AG09309 (cell line): ENCODE data around the gene ATP2C2.

Experiments
- DNase-seq: peaks from one replicate; pipeline ENCODE4 v3.0.0-alpha.2; 2010; ENCODE audit warnings: low read depth
- H3K4me3 ChIP-seq: 2 replicates; pipeline ENCODE4 v1.5.1; 2011; ENCODE audit warnings: mild to moderate bottlenecking, low read depth, low read length, moderate library complexity; ENCODE audit not compliant: control insufficient read depth
- CTCF ChIP-seq: IDR thresholded peaks from 2 replicates; pipeline ENCODE4 v1.5.1; 2011; ENCODE audit warnings: mild to moderate bottlenecking, low read depth, low read length, inconsistent platforms; ENCODE audit not compliant: insufficient read depth, control insufficient read depth; ENCODE audit errors: missing control alignments

ATP2C2 gene

GRCh38 chr16:84462296-84463210 lies 94.2 kb downstream of the ATP2C2 start:
- no peak overlapping the region for H3K4me3 ChIP-seq
- DNase-seq, result no peak
- no peak for TF ChIP-seq CTCF

DNA sequence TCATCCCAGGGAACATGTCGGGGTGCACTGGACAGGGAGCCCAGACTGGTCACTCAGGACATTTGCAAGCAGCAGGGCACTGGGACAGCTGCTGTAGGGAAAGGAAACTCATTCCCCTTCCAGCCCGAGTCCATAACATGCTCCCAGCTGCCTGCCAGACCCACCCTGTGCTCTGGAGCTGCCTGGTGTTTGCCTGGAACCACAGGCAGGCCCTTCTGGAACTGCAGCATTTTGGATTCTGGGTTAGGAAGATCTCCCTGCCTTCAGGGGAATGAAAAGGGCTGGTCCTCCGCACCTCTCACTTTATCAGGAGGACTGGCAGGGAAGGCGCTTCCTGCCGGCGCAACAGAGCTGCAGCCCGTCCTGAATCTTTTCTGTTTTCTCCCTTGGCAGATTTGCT lies 94.9 kb downstream of the ATP2C2 start:
- TF ChIP-seq CTCF, result no peak
- H3K4me3 ChIP-seq, result no peak overlapping the region
- DNase-seq, result no peak

DNA sequence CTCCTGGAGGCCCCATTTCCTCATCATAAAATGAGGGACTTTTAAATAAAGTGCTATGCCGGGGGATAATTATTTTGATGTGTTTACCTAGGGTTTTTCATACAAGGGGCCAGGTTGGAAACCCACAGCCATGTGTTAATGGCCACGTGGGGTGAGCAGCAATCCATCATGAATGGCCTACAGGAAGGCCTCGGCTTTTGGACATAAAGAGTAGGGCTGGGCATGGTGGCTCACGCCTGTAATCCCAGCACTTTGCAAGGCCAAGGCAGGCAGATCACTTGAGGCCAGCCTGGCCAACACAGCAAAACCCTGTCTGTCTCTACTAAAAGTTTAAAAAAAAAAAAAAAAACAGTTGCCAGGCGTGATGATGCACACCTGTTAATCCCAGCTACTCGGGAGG lies 95.8 kb downstream of the ATP2C2 start:
- no peak for TF ChIP-seq CTCF
- no peak for DNase-seq
- no peak overlapping the region for H3K4me3 ChIP-seq

DNA sequence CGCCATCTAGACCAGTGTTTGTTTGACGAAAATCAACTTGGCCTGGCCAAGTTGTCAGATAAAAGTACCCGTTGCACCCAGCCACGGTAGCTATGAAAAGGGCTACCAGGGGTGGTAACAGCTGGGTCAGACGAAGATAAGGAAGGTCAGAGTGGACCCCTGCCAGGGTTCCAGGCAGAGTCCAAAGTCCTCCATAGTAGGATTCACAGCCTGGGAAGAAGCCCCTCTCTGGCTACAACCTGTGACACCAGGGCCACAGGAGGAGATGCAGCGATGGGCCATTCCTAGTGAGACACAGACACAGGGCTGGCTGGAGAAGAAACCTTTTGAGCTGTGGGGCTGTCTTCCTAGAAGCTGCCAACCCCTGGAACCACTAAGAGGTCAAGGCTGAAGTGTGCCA lies 96.8 kb downstream of the ATP2C2 start:
- no peak for TF ChIP-seq CTCF
- no peak overlapping the region for H3K4me3 ChIP-seq
- no peak for DNase-seq

GRCh38 chr16:84466692-84467091 lies 98.4 kb downstream of the ATP2C2 start:
- no peak for DNase-seq
- no peak for TF ChIP-seq CTCF
- H3K4me3 ChIP-seq, result no peak overlapping the region

DNA sequence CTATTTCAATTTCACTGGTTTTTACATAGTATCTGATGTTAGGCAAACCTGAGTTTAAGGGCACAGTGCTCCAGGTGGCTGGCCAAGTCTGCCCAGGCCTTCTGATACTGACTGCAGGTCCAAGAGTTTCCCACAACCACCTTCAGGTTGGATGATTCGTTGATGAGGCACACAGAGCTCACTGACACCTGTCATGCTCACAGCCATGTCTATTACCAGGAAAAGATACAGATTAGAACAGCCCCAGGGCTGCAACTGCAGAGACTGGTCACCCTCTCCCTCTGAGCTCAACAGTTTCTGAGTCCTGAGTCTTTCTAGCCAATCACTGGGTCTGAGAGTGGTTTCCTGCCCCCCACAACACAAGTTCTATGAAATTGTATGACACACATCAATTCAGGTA lies 98.9 kb downstream of the ATP2C2 start:
- TF ChIP-seq CTCF, result no peak
- no peak for DNase-seq

More for the DNA sequence above, 98.9 kb downstream of the ATP2C2 start:
- H3K4me3 ChIP-seq, result no peak overlapping the region
